ENCODE measurements around the gene COX7A2.

Gene COX7A2

GRCh38 chr6:75268121-75268987 is 24.8 kb upstream of the COX7A2 start:
- no peak for DNase-seq

GRCh38 chr6:75267461-75267860 is 23.9 kb upstream of the COX7A2 start:
- no peak for DNase-seq

- DNase-seq, result no peak
These were observed 23.2 kb upstream of the COX7A2 start for GRCh38 chr6:75266716-75267291.

- no peak for DNase-seq
These were observed 19.8 kb upstream of the COX7A2 start for GRCh38 chr6:75263401-75263750.

- DNase-seq, result no peak
These were observed 19.3 kb upstream of the COX7A2 start for GRCh38 chr6:75262716-75263400.

- no peak for DNase-seq
These were observed 17.7 kb upstream of the COX7A2 start for GRCh38 chr6:75261299-75261698.

GRCh38 chr6:75257343-75258087 is 13.9 kb upstream of the COX7A2 start:
- DNase-seq, result no peak

GRCh38 chr6:75250552-75250951 is 7.0 kb upstream of the COX7A2 start:
- no peak for DNase-seq

GRCh38 chr6:75249837-75250236 is 6.2 kb upstream of the COX7A2 start:
- DNase-seq, result no peak

- DNase-seq, result no peak
These were observed 2.8 kb upstream of the COX7A2 start for GRCh38 chr6:75246386-75246785.

- no peak for DNase-seq
These were observed 523 bp upstream of the COX7A2 start for GRCh38 chr6:75244063-75244584.

- no peak for DNase-seq
These were observed 7.0 kb downstream of the COX7A2 start for GRCh38 chr6:75236630-75237029.

- no peak for DNase-seq
These were observed 8.3 kb downstream of the COX7A2 start for GRCh38 chr6:75235271-75235670.

GRCh38 chr6:75234126-75234865 is 9.3 kb downstream of the COX7A2 start:
- no peak for DNase-seq

GRCh38 chr6:75233092-75233615 is 10.4 kb downstream of the COX7A2 start:
- DNase-seq, result no peak

GRCh38 chr6:75230484-75231325 is 12.9 kb downstream of the COX7A2 start:
- DNase-seq, result no peak

GRCh38 chr6:75224303-75224926 is 19.2 kb downstream of the COX7A2 start:
- no peak for DNase-seq

GRCh38 chr6:75223428-75223827 is 20.2 kb downstream of the COX7A2 start:
- no peak for DNase-seq

GRCh38 chr6:75222261-75222660 is 21.3 kb downstream of the COX7A2 start:
- no peak for DNase-seq

GRCh38 chr6:75221116-75221515 is 22.5 kb downstream of the COX7A2 start:
- DNase-seq, result no peak

- DNase-seq, result no peak
These were observed 23.2 kb downstream of the COX7A2 start for GRCh38 chr6:75220357-75220756.

Data from CD4-positive, alpha-beta T cell treated with Interleukin-15 for 1 hour (primary cell).